NOMO-1 treated with DMSO at 0.1 percent for 48 hours (cell line): ENCODE measurements around the gene ASPDH.

Source experiments
- DNase-seq: peaks from one replicate; lab custom pipeline; 2025; ENCODE audit not compliant: unreplicated experiment; lab: John Stamatoyannopoulos, UW

ASPDH gene

DNA sequence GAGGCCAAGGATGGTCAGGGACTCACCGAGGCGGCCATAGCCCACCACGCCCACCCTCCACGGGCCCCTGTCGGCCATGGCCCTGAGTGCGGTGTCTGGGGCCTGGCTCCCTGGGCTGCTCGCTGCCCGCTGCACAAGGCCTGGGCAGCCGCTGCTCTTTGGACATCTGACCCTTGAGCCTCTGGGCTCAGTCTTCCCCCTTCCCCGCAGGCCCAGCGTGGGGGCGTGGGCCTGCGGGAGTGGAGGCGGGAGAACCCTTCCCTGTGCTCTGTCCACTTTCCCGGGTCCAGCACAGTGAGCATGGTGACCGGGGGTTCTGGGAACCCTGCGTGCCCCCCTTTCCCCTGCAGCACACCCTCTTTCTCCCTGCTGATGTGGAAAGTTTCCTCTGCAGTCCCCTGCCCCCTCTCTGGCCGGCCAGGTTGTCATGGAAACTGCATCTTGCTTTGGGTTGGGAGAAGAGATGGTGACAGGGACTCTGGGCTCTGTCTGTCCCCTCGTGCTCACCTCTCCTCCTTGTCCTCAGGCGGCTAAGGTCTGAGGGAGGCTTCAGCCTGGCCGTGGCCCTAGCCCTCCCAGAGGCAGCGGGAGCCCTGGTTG, at the start of gene ASPDH:
Gene ASPDH, minus strand, starts transcription at position 168 of the 600 bp plus-strand sequence. Its CDS starts 90 bp downstream, at position 78.
- no peak for DNase-seq

GRCh38 chr19:50562996-50563395, 49.3 kb upstream of the ASPDH start:
- DNase-seq: no peak

- DNase-seq: no peak
Observed at GRCh38 chr19:50562329-50562728, 48.6 kb upstream of the ASPDH start.

DNA sequence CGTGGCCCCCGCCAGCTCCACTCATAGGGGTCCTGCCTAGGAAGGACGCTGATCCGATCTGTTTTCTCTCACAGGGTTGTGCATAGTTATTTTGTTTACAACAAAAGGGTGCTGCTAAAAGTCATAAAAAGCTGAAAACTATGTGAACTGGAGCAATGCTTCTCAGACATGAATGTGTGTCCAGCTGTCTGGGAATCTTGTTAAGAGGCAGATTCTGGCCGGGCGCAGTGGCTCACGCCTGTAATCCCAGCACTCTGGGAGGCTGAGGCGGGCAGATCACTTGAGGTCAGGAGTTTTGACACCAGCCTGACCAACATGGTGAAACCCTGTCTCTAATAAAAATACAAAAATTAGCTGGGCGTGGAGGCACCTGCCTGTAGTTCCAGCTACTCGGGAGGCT, 45.9 kb upstream of the ASPDH start:
- no peak for DNase-seq

DNA sequence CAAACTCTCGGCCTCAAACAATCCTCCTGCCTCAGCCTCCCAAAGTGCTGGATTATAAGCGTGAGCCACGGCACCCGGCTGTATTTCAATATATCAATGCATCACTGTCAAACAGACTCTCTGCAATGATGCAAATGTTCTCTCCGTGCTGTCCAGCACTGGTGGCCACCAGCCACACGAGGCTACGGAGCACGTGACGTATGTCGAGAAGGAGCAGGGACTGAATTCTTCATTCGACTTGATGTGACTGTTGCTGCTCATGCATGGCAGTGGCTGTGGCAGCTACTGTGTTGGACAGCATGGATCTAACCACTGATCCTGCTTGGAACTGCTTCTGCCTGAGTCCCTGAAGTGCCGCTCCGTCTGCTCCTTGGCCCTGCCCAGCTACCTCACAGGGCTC, 44.7 kb upstream of the ASPDH start:
- DNase-seq: no peak

- no peak for DNase-seq
Observed at GRCh38 chr19:50558039-50558438, 44.3 kb upstream of the ASPDH start.

DNA sequence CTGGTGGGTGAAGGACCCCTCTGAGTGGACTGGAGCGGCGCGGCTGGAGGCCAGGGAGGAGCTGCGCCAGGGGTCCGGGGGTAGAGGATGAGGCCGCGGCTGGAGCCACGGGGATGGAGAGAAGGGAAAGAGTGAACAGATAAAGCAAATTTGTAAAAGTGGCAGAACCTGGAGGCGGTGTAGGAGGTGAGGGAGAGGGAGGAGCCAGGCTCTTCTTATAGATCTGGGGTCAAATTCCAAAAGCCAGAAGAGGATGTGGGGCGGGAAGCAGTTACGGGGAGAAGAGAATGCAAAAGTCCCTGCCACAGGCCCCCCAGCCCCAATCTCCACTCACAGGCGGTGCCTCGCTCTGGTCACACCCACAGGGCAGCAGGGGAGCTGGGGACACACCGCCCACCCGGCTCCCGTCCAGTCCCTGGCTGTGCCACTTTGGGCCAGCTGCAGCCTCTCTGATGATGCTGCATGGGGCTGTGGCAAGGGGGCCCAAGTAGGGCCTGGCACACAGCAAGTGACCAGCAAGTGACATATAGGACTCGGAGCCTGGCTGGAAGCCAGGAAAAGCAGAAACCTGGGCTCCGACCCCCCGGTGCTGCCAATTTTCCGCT, 43.4 kb upstream of the ASPDH start:
- DNase-seq: no peak

GRCh38 chr19:50556282-50557008, 42.7 kb upstream of the ASPDH start:
- DNase-seq: peak; percentile 65

DNA sequence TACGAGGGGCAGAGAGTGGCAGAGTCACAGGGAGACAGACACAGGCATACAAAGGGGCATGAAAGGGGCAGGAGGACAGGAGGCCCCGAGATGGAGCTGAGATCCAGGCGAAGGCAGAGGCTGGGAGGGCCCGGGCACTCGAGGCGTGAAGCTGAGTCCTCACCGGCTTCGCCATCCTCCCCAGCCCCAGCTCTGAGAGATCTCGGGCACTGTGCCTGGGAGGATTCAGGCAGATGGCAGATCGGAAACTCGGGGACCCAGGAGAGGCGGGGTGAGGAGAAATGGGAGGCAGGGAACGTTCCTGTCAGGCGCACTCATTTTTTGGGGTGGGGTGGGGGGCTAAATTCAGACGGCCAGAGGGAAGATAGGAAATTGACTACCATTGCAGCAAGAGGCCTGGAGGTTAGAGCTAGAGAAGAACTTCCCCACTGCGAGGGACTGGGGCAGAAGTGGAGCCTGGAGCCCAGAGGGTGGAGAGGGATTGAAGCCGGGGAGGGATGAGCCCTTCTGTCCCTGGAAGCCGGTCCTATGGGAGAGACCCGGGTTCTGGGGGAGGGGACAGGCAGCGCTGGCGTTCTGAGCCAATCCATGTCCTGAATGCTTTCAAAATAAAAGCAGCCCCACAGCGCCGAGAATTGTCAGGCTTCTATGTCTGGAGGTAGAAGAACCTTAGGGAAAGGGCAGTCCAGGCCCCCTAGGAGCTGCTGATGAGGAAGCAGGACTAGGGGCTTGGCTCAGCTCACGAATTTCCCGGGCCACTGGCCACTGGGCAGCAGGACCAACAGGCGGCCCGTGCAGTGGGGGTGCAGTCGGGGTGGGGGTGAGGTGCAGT, 42.0 kb upstream of the ASPDH start:
- DNase-seq: no peak

GRCh38 chr19:50555033-50555432, 41.3 kb upstream of the ASPDH start:
- DNase-seq: no peak

GRCh38 chr19:50554212-50554611, 40.5 kb upstream of the ASPDH start:
- no peak for DNase-seq

DNA sequence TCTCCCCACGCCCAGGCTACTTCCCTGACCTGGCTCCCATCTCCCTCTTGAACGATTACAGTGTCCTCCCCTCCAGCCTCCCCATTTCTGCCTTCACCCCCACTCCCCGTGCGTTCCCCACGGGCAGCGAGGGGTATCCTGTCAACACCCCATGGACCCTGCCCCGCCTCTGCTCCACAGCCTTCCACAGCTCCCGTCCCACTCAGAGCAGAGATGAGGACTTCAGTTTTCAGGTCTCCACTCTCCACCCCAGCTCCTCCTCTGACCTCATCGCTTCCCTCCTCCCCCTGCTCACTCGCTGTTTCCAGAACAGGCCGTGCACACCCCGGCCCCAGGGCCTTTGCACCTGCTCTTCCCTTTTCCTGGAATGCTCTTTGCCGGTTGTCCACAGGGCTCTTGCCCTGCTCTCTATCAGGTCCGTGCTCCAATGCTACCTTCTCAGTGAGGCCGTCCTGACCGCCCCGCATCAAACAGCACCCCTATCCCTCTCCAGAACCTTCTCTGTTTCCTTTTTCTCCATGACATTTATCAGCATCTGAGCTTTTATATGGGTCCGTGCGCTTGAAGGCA, 39.5 kb upstream of the ASPDH start:
- DNase-seq: no peak

DNA sequence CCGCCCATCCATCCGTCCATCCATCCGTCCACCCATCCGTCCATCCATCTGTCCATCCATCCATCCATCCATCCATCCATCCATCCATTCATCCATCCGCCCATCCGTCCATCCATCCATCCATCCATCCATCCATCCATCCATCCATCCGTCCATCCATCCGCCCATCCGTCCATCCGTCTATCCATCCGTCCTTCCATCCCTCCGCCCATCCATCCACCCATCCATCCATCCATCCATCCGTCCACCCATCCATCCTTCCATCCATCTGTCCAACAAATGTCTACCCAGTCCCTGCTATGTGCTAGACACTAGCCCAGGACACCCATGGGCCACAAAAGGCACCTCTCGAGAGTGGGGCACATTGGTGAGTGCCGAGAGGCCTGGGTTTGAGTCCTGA, 38.8 kb upstream of the ASPDH start:
- DNase-seq: no peak

- DNase-seq: no peak
Observed at GRCh38 chr19:50551715-50552187, 38.0 kb upstream of the ASPDH start.

- no peak for DNase-seq
Observed at GRCh38 chr19:50551034-50551714, 37.5 kb upstream of the ASPDH start.

- DNase-seq: no peak
Observed at GRCh38 chr19:50550594-50550966, 36.9 kb upstream of the ASPDH start.

DNA sequence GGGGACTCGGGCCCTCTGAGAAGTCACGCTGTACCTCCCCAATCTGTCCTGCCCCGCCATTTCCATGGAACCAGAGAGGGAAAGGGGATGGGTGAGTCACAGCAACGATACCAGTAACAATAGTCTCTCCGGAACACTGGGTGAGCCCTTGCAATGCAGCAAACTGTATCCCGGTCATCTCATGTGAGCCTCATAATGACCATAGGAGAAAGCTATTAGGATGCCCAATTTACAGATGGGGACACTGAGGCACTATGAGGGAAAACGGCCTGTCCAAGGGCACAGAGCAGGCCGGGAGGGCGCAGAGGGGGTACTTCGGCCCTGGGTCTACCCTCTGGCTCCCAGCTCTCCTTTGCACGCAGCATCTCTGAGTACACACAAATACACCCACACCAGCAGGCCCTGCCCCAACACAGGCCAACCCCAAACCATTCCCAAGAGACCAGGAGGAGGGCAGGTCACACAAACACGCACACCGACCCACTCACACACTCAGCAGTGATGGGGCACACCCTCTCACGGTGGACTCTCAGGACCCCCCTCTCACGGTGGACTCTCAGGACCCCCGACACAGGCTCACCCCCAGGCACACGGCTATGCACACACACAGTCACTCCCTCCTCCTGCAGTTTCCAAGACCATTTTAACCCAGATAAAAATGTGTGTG, 36.3 kb upstream of the ASPDH start:
- DNase-seq: no peak

DNA sequence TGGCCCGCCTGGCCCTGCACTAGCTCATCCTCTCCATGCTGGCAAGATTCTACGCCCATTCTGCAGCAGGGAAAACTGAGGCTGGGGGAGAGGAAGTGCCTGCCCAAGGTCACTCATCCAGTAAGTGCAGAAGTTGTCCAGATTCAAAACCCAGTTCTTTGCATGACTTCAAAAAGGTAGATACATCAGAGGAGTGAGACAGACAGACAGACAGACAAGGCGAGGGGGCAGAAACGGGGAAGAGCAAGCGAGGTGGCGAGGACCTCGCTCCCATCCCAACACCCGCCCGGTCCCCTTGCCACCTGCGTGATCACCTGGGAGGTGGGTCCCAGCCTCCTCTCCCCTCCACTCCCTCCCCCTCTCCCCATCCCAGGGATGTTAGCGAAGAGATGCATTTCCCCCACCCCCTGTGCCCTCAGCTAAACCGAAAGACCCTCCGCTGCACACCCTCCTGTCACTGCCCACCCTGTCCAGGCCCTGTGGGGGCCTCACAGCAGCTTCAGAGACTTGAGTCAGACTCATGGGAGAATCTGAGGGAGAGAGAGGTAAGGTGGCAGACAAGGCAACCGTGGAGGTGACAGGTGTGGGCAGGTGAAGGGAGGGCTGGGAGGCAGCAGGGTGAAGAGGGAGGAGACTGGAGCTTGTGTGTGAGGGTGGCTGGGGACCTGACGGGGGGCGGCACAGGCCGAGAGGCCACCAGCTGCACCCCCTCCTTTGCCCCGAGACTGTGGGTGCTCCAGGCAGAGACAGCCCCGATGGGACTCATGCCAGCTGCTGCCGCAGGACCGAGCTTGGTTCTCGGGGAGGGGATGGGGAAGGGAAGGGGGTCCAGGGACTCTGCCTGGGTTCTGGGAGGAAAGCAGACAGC, 35.6 kb upstream of the ASPDH start:
- no peak for DNase-seq
